ENCODE results near the gene MYL12B. TPM values are rescaled to one million over a fixed set of nuclear protein-coding genes. Genes with fewer than 3 reads are reported as not detected.
A peak's percentile ranks its signal among the peaks of the same experiment; 100 is the strongest.

The MYL12B gene
- total and polyA plus RNA-seq, 2 donors (not counting 3 experiments of a cell fraction or from before 2014, with no cell fraction given), result 634 to 724 TPM

DNA sequence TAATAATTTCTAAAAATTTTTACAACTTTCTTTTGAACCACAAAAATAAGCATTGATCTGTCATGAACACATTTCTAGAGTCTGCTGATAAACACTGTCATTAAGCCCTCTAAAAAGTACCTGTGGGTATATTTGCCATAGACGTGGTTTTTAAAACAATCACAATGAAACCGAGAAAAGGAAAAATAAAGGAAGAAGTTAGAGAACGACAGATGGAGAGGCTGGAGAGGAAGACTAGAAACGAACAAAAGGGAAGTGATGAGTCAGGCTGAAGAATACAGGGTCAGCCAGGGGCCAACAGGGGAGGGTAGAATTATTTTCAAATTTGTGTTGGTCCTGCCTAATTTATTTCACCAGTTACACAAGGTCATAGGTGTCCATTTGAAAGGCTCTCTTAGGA lies 62.0 kb downstream of the MYL12B start:
- Histone ChIP-seq H3K79me2 (ENCODE audit: control insufficient read depth, insufficient read depth, low read length) (no peaks in the 10 kb centered on the region), H3K4me1 (ENCODE audit: control insufficient read depth, extremely low read depth, insufficient read depth, low read length) (peaks cover 31% of the 10 kb centered on the region), H3K27ac (ENCODE audit: insufficient read depth, low read depth, low read length) (no peak overlapping the region), H2AFZ (ENCODE audit: low read depth, low read length) (no peak overlapping the region), H3K9me1 (replicated peaks; ENCODE audit: control insufficient read depth, extremely low read depth, insufficient read depth, low read length) (peaks cover 2% of the 10 kb centered on the region), H3K36me3 (ENCODE audit: control insufficient read depth in 2 of 2, extremely low read depth in 1 of 2, insufficient read depth in 2 of 2, low read length in 2 of 2) (no peaks in the 10 kb centered on the region), H4K20me1 (replicated peaks; ENCODE audit: control insufficient read depth, extremely low read depth, insufficient read depth, low read length) (no peaks in the 10 kb centered on the region), H3K27me3 (ENCODE audit: control insufficient read depth in 2 of 2, insufficient read depth in 2 of 2, low read length in 2 of 2) (no peaks in the 10 kb centered on the region), H3K9ac (replicated peaks; ENCODE audit: extremely low read depth, insufficient read depth, low read length) (no peak overlapping the region), H3K4me2 (ENCODE audit: insufficient read depth, low read length) (peak overlapping the region; percentile 84), H3K9me3 (replicated peaks; ENCODE audit: control insufficient read depth, insufficient read depth, low read length) (no peaks in the 10 kb centered on the region), H3K4me3 (replicated peaks in 1 of 3; ENCODE audit: insufficient read depth in 1 of 3, low read depth in 1 of 3, low read length in 3 of 3) (peak overlapping the region in 1 of 3 experiments; percentile 16)
- CTCF ChIA-PET, result interaction anchor here (1.1 to 1.4 kb wide), 2 partner anchors 130 to 343 kb away, joined by 4 read pairs; no protein-coding TSS in a partner anchor
- no TSS peak for BruUV-seq (replicated peaks)
- POLR2A ChIA-PET, result no interaction called here
- intact Hi-C loops (cut with micrococcal nuclease), result loop anchor here (1.0 to 5.0 kb wide), 3 partner anchors 273 to 1968 kb away; no protein-coding TSS in a partner anchor
- TF ChIP-seq MYC (IDR thresholded peaks at IDR 0.05; ENCODE audit: low read depth, low read length), result no peak
- TF ChIP-seq FOS (IDR thresholded peaks at IDR 0.05; ENCODE audit: borderline replicate concordance, insufficient read depth, low read length), result peak; percentile 59
- DNase-seq (ENCODE audit: low read depth, low spot score) (peak; percentile 36), FAIRE-seq (no peak)
- dilution Hi-C loops (cut with MboI; ENCODE audit: extremely low pct_ligation_motif_present, low sequenced_read_pairs), result no loop called here

Other genes starting within 250 kb of the MYL12B start
- gene LPIN2, start 249.0 kb upstream of the MYL12B start, total RNA-seq, result 21.8 and 24.4 TPM in 2 replicates
- gene LPIN2, start 249.0 kb upstream of the MYL12B start, polyA plus RNA-seq, result 11.1 and 14.7 TPM in 2 replicates
- not detected in 2 replicates for gene MYOM1, start 42.2 kb upstream of the MYL12B start, total RNA-seq
- 0.05 and 0.08 TPM in 2 replicates for gene MYOM1, start 42.2 kb upstream of the MYL12B start, polyA plus RNA-seq
- gene MYL12A, start 14.3 kb upstream of the MYL12B start, total RNA-seq, result 793 and 796 TPM in 2 replicates
- gene MYL12A, start 14.3 kb upstream of the MYL12B start, polyA plus RNA-seq, result 532 and 597 TPM in 2 replicates
- gene TGIF1, start 188.0 kb downstream of the MYL12B start, total RNA-seq, result 71.1 and 75.6 TPM in 2 replicates
- gene TGIF1, start 188.0 kb downstream of the MYL12B start, polyA plus RNA-seq, result 95.8 and 96.6 TPM in 2 replicates

All from endothelial cell of umbilical vein (primary cell).